OCI-LY7 (cell line): ENCODE measurements around the gene EDEM1. TPM values are rescaled to one million over a fixed set of nuclear protein-coding genes. Genes with fewer than 3 reads are reported as not detected.

Experiments
- BruUV-seq: library from RNA; stranded (reverse); fragments of 400-500 nt; replicated peaks from 2 replicates; lab custom pipeline; 2021; lab: Mats Ljungman, UMichigan
- CTCF ChIA-PET: fragments of 300-600 bp; sonication (Branson Sonifier 250); formaldehyde crosslinking; loops from one replicate; lab custom pipeline; 2022; ENCODE audit warnings: antibody characterized with exemption; ENCODE audit not compliant: unreplicated experiment; lab: Charles Lee
- POLR2A ChIA-PET: fragments of 300-600 bp; sonication (Branson Sonifier 250); formaldehyde crosslinking; loops from one replicate; lab custom pipeline; 2022; ENCODE audit warnings: antibody characterized with exemption; lab: Charles Lee
- DNase-seq: peaks from one replicate; pipeline ENCODE4 v3.0.0-alpha.2; 2015; ENCODE audit warnings: low spot score
- H2AFZ ChIP-seq: fragments of 200-600 bp; sonication (generic), shearing (Covaris generic); 2 replicates; pipeline ENCODE4 v1.6.1; 2014; ENCODE audit warnings: mild to moderate bottlenecking, antibody characterized with exemption, low read length, moderate library complexity
- H3K27ac ChIP-seq: fragments of 200-600 bp; sonication (generic); 2 replicates; pipeline ENCODE4 v1.5.1; 2014; ENCODE audit warnings: mixed run types, low read depth, mild to moderate bottlenecking, moderate library complexity, low read length, inconsistent platforms; ENCODE audit not compliant: poor library complexity, severe bottlenecking
- H3K36me3 ChIP-seq: fragments of 200-600 bp; sonication (generic); 2 replicates; pipeline ENCODE4 v1.6.1; 2014; ENCODE audit warnings: mild to moderate bottlenecking, antibody characterized with exemption, low read length, moderate library complexity, mixed read lengths; ENCODE audit not compliant: insufficient read depth
- H3K4me1 ChIP-seq: fragments of 200-600 bp; sonication (generic); 2 replicates; pipeline ENCODE4 v1.5.1; 2014; ENCODE audit warnings: mild to moderate bottlenecking, low read length; ENCODE audit not compliant: insufficient read depth, poor library complexity, severe bottlenecking
- H3K4me2 ChIP-seq: fragments of 200-600 bp; sonication (generic); 2 replicates; pipeline ENCODE4 v1.6.1; 2014; ENCODE audit warnings: mild to moderate bottlenecking, low read length
- H3K4me3 ChIP-seq: fragments of 200-600 bp; sonication (generic); 2 replicates; pipeline ENCODE4 v1.5.1; 2014; ENCODE audit warnings: mild to moderate bottlenecking, low read depth, low read length; ENCODE audit not compliant: poor library complexity, severe bottlenecking
- H3K79me2 ChIP-seq: fragments of 200-600 bp; sonication (generic); 2 replicates; pipeline ENCODE4 v1.6.1; 2016; ENCODE audit warnings: low read depth, mild to moderate bottlenecking, low read length, moderate library complexity, mixed read lengths; ENCODE audit not compliant: insufficient read depth
- H3K9me2 ChIP-seq: fragments of 200-600 bp; sonication (generic); 2 replicates; pipeline ENCODE4 v1.6.1; 2016; ENCODE audit warnings: mild to moderate bottlenecking, low read length, mixed read lengths; ENCODE audit not compliant: insufficient read depth
- H3K9me3 ChIP-seq: fragments of 200-600 bp; sonication (generic); 2 replicates; pipeline ENCODE4 v1.6.1; 2014; ENCODE audit warnings: mild to moderate bottlenecking, mixed run types, low read length, mixed read lengths
- H4K20me1 ChIP-seq: fragments of 200-600 bp; sonication (generic); 2 replicates; pipeline ENCODE4 v1.6.1; 2014; ENCODE audit warnings: mild to moderate bottlenecking, antibody characterized with exemption, low read length, moderate library complexity, mixed read lengths; ENCODE audit not compliant: insufficient read depth
- EZH2phosphoT487 ChIP-seq: fragments of 200-600 bp; sonication (generic); IDR thresholded peaks from 2 replicates; pipeline ENCODE4 v1.6.1; 2018; ENCODE audit warnings: low read depth, borderline replicate concordance, mild to moderate bottlenecking, mixed run types, antibody characterized with exemption, low read length, moderate library complexity, mixed read lengths
- intact Hi-C: fragments of 100-400 bp; cut with micrococcal nuclease; formaldehyde crosslinking; loops from one replicate; pipeline ENCODE4 v1.10.0; 2022; ENCODE audit not compliant: unreplicated experiment
- total RNA-seq, 2 experiments: library from RNA; depleted of rRNA in 1 of 2; stranded (reverse); fragments of >200 nt in 1 of 2; shearing (Covaris generic) in 1 of 2; gene quantifications; 2 replicates each; pipeline ENCODE4 v1.2.3, GENCODE V29; 2014 to 2022
- TF ChIP-seq, protein P1 (sequence below): fragments of 200-600 bp; sonication (generic); conservative IDR thresholded peaks from 2 replicates; pipeline ENCODE4 v1.5.1; 2014; ENCODE audit warnings: mild to moderate bottlenecking, antibody characterized with exemption, low read length, moderate library complexity, mixed read lengths

EDEM1 gene
- total RNA-seq, 2 experiments from 2014 or later, result 186 to 337 TPM

DNA sequence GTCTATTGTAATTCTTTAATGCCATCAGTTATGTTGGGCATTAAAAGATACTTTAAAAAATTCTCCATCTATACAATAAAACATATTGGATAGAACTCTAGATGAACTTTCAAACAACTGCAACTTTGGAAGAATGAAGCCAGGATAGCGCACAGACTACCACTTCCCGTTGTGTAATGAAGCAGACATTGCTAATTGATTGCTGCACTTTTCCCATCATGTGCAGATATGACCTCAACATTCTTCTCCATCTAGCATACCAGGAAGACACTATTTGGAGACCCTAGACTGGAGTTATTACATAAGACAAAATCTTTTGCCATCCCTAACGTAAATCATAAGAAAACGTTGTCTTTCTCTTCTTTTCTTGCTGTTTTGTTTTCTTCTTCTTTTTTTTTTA, 75.0 kb downstream of the EDEM1 start:
- POLR2A ChIA-PET, result no interaction called here
- Histone ChIP-seq H3K4me2 (no peak overlapping the region), H4K20me1 (no peaks in the 10 kb centered on the region), H3K4me3 (no peak overlapping the region), H3K36me3 (no peaks in the 10 kb centered on the region), H3K79me2 (no peaks in the 10 kb centered on the region), H2AFZ (no peak overlapping the region), H3K4me1 (peaks cover 23% of the 10 kb centered on the region), H3K9me2 (no peaks in the 10 kb centered on the region), H3K27ac (no peak overlapping the region), H3K9me3 (no peaks in the 10 kb centered on the region)
- intact Hi-C loops, result no loop called here
- BruUV-seq, result no TSS peak
- CTCF ChIA-PET, result no interaction called here
- TF ChIP-seq, protein P1, sequence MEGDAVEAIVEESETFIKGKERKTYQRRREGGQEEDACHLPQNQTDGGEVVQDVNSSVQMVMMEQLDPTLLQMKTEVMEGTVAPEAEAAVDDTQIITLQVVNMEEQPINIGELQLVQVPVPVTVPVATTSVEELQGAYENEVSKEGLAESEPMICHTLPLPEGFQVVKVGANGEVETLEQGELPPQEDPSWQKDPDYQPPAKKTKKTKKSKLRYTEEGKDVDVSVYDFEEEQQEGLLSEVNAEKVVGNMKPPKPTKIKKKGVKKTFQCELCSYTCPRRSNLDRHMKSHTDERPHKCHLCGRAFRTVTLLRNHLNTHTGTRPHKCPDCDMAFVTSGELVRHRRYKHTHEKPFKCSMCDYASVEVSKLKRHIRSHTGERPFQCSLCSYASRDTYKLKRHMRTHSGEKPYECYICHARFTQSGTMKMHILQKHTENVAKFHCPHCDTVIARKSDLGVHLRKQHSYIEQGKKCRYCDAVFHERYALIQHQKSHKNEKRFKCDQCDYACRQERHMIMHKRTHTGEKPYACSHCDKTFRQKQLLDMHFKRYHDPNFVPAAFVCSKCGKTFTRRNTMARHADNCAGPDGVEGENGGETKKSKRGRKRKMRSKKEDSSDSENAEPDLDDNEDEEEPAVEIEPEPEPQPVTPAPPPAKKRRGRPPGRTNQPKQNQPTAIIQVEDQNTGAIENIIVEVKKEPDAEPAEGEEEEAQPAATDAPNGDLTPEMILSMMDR, result no peak
- no peak for TF ChIP-seq EZH2phosphoT487
- no peak for DNase-seq

DNA sequence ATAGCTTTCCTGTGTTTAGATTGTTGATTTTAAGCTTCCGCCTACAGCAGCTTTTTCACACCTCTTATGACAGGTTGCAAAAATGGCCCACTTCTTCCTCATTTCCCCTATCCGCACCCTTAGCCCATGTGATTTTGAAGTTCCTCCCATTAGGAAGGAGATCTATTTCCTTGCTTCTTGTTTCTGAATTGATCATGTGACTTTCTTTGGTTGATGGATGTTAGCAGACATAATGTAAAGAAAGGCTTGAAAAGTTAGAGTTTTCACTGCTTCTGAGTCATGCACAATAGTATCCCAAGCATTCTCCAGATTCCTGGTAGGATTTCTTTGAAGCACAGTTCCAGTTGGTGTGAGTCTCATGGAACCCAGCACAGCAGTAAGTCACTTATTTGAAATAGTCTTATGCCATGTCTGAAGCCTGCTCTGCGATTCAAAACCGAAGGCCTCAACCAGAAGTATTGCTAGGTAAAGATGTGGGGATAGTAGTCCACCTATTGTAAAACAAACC, 76.6 kb downstream of the EDEM1 start:
- no peak overlapping the region for H2AFZ ChIP-seq
- H3K4me1 ChIP-seq, result peaks cover 23% of the 10 kb centered on the region
- no peak for TF ChIP-seq EZH2phosphoT487
- intact Hi-C loops, result no loop called here
- no peak for DNase-seq
- ChIA-PET POLR2A (interaction anchor here (1.1 kb wide), 1 partner anchor 8 kb away, joined by 5 read pairs; no protein-coding TSS in a partner anchor), CTCF (no interaction called here)
- H3K9me2 ChIP-seq, result no peaks in the 10 kb centered on the region
- H3K4me3 ChIP-seq, result no peak overlapping the region
- no peaks in the 10 kb centered on the region for H3K79me2 ChIP-seq
- H3K36me3 ChIP-seq, result no peaks in the 10 kb centered on the region
- no peak overlapping the region for H3K4me2 ChIP-seq
- BruUV-seq, result no TSS peak
- no peaks in the 10 kb centered on the region for H4K20me1 ChIP-seq
- no peaks in the 10 kb centered on the region for H3K9me3 ChIP-seq
- no peak overlapping the region for H3K27ac ChIP-seq

- Histone ChIP-seq H3K9me2 (no peaks in the 10 kb centered on the region), H3K4me3 (no peak overlapping the region), H3K4me1 (peaks cover 19% of the 10 kb centered on the region), H3K27ac (no peak overlapping the region), H2AFZ (no peak overlapping the region), H3K4me2 (no peak overlapping the region), H4K20me1 (no peaks in the 10 kb centered on the region), H3K9me3 (no peaks in the 10 kb centered on the region), H3K79me2 (no peaks in the 10 kb centered on the region), H3K36me3 (no peaks in the 10 kb centered on the region)
- intact Hi-C loops, result no loop called here
- TF ChIP-seq EZH2phosphoT487, result no peak
- TF ChIP-seq, protein P1, result no peak
- no peak for DNase-seq
- no TSS peak for BruUV-seq
- POLR2A ChIA-PET, result interaction anchor here (1.1 to 1.5 kb wide), 2 partner anchors 7 to 32 kb away, joined by 3 to 5 read pairs; no protein-coding TSS in a partner anchor
- CTCF ChIA-PET, result no interaction called here
Observed at GRCh38 chr3:5264896-5265770, 77.6 kb downstream of the EDEM1 start.
